ENCODE data around the gene PRDM5.

DNA sequence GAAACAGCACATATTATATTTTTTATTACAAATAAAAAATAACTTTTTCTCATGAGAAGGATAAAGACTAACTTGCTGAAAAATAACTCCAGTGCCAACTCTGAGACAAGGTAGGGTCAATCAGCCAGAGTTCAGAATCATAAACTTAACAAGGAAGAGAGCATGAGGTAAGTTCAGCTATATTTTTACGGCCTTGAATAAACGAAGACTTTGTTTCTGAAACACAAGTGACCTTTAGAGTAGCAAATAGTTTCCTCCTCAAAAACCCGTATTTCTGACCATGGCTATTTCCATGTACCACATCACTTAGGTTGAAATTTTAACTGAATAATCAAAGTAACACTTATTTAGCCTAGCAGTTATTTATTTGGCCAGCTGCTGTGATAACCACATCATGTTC is 45.5 kb downstream of the PRDM5 start:
- TF ChIP-seq, protein P1, sequence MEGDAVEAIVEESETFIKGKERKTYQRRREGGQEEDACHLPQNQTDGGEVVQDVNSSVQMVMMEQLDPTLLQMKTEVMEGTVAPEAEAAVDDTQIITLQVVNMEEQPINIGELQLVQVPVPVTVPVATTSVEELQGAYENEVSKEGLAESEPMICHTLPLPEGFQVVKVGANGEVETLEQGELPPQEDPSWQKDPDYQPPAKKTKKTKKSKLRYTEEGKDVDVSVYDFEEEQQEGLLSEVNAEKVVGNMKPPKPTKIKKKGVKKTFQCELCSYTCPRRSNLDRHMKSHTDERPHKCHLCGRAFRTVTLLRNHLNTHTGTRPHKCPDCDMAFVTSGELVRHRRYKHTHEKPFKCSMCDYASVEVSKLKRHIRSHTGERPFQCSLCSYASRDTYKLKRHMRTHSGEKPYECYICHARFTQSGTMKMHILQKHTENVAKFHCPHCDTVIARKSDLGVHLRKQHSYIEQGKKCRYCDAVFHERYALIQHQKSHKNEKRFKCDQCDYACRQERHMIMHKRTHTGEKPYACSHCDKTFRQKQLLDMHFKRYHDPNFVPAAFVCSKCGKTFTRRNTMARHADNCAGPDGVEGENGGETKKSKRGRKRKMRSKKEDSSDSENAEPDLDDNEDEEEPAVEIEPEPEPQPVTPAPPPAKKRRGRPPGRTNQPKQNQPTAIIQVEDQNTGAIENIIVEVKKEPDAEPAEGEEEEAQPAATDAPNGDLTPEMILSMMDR (IDR thresholded peaks at IDR 0.05; ENCODE audit: extremely low read depth in 1 of 2, insufficient read depth in 1 of 2, low read depth in 1 of 2, low read length in 2 of 2): no peak
- no peak for TF ChIP-seq POLR2A (IDR thresholded peaks at IDR 0.05; ENCODE audit: low read depth, low read length)
- TF ChIP-seq POLR2AphosphoS5 (IDR thresholded peaks at IDR 0.05; ENCODE audit: insufficient read depth, low read depth, low read length): no peak
- no peak for TF ChIP-seq FOS (IDR thresholded peaks at IDR 0.05; ENCODE audit: borderline replicate concordance, insufficient read depth, low read length)
- TF ChIP-seq, protein P2, sequence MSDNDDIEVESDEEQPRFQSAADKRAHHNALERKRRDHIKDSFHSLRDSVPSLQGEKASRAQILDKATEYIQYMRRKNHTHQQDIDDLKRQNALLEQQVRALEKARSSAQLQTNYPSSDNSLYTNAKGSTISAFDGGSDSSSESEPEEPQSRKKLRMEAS (IDR thresholded peaks at IDR 0.05; ENCODE audit: insufficient read depth, insufficient read length): no peak

Data from endothelial cell of umbilical vein (primary cell).